Brain pericyte (primary cell): ENCODE measurements around the gene NOL11.
"Not testable (repeated sequence)": the region's sequence is repeated elsewhere in the genome, so short reads cannot be mapped to it uniquely, and the experiment has no call there.

Experiments used
- DNase-seq: peaks from one replicate; pipeline ENCODE4 v3.0.0-alpha.2; 2012; ENCODE audit warnings: low read depth, low spot score

The NOL11 gene

DNA sequence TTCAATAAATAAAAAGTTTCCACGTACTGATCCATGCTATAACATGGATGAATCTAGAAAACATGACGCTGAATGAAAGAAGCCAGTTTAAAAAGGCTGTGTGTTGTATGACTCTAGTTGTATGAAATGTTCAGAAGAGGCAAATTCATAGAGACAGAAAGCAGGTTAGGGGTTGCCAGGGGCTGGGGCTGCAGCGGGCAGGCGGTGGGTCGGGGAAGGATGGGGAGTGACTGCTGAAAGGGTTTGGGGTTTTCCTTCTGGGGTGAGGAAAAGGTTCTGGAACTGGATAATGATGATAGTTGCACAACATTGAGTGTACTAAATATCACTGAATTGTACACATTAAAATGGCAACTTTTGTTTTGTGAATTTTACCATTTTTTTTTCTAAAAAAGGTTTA, 36.3 kb downstream of the NOL11 start:
- DNase-seq: no peak

DNA sequence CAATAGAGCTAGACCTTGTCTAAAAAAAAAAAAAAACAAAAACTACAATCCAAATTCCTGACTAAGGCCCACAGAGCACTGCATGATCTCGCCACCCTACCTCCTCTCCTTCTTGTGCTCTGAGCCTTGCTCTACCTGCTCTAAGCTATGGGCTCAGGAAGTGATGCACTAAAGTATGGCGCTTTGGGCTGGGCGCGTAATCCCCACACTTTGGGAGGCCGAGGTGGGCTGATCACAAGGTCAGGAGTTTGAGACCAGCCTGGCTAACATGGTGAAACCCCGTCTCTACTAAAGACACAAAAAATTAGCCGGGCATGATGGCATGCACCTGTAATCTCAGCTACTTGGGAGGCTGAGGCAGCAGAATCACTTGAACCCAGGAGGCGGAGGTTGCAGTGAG, 37.0 kb downstream of the NOL11 start:
- not testable (repeated sequence) for DNase-seq

DNA sequence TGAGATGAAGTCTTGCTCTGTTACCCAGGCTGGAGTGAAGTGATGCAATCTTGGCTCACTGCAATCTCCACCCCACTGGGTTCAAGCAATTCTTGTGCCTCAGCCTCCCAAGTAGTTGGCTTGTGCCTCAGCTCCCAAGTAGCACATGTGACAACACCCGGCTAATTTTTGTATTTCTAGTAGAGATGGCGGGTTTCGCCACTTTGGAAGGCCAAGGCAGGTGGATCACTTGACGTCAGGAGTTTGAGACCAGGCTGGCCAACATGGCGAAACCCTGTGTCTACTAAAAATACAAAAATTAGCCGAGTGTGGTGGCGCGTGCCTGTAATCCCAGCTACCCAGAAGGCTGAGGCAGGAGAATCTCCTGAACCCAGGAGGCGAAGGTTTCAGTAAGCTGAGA, 39.0 kb downstream of the NOL11 start:
- not testable (repeated sequence) for DNase-seq

DNA sequence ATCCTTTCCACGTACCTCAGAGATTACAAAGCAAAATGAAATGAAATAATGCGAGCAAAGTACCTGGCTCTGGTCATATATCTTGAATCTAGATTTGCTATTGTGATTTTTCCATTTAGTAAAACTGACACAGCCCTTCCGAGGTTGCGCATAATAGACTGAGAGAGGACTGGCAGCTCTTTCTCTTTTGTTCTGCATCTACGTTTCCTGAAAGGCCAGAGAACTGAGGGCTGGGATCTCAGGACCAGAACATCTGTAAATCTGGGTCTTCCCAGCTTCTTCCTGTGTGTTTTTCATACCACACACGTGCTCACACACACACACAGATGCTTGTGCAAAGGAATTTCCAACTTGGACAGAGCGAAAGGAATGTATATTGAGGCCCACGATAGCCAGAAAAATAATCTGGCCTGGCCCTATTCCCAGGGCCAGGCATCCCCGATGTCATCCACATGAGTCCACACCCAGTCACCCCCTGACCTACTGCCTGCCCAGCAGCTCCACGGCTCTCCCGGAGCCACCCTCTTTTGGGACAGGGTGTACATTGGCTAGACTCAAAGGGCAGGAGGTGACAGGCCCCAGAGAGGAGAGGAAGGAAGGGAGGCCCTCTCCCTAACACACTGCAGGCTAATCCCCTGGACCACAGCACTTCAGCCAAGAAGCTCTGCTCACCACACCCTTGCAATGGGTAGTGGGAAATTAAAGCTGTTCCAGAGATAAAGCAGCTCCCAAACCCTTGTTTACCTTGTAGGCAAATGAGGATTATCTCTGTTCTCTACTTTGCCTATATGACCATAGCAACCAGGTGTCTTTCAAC, 41.8 kb downstream of the NOL11 start:
- no peak for DNase-seq

DNA sequence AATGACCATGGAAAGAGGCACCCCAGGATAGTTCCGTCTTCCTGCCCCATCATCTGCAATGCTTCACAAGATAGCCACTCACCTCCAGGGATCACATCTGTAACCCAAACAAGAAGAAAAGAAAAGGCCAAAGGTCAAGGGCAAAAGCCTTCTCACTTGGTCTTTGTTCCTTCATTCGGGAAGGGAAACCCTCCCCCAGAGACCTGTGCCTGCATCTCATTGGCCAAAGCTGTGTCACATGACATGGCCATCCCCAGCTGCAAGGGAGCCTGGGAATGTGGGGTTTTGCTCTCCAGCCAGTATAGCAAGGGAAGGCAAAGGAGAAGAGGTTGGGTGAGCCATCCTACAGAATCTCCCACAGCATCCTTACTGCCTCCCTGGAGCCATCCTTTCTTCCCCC, 47.9 kb downstream of the NOL11 start:
- no peak for DNase-seq

DNA sequence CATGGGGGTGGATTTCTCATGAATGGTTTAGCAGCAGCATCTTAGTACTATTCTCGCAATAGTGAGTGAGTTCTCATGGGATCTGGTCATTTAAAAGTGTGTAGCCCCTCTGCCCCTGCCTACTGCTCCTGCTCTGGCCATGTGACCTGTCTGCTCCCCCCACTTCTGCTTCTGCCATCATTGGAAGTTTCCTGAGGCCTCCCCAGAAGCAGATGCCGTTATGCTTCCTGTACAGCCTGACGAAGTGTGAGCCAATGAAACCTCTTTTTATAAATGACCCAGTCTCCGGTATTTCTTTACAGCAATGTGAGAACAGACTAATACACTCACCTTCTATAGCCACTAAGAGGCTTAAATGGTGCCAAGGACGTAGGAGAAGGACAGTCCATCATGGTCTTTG, 51.5 kb downstream of the NOL11 start:
- no peak for DNase-seq

DNA sequence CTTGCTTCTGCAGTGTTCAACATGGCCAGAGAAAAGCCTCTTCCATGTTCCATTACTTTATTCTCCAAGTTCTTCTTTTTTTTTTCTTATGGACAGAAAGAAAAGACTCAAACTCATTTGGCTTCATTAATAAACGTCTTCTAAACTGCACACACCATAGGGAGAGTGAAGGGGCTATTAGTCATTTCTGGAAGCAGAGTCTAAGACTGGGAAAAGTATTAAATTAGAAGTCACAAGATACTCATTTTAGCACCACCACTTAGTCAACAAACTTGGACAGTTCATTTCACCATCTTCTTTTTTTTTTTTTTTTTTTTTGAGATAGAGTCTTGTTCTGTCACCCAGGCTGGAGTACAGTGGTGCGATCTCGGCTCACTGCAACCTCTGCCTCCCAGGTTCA, 52.8 kb downstream of the NOL11 start:
- no peak for DNase-seq

DNA sequence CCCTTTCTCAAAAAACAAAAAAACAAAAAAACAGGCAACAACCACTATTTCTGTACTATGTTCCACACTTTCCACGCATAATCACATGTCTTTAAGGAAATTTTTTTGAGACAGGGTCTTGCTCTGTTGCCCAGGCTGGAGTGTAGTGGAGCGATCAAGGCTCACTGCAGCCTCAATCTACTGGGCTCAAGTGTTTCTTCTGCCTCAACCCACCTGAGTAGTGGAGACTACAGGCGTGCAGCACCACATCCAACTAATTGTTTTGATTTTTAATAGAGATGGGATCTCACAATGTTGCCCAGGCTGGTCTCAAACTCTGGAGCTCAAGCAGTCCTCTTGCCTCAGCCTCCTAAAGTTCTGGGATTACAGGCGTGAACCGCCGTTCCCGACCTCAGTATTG, 54.9 kb downstream of the NOL11 start:
- no peak for DNase-seq

DNA sequence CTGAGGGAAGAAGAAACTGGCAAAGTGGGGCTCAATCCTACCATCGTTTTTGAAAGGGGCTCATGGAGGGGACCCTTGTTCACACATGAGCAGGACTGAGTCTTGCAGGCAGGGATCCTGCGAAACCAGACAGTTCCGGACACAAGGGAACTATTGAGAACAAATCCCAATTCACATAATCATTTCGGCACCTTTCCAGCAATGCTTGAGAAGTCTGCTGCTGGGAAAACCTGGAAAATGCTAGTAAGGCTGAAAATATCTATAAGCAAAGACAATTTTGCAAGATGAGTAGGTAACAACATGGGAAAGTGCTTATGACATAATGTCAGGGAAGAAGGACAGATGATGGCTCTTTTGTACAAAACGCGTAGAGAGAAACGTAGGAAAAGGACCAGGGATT, 55.5 kb downstream of the NOL11 start:
- no peak for DNase-seq

DNA sequence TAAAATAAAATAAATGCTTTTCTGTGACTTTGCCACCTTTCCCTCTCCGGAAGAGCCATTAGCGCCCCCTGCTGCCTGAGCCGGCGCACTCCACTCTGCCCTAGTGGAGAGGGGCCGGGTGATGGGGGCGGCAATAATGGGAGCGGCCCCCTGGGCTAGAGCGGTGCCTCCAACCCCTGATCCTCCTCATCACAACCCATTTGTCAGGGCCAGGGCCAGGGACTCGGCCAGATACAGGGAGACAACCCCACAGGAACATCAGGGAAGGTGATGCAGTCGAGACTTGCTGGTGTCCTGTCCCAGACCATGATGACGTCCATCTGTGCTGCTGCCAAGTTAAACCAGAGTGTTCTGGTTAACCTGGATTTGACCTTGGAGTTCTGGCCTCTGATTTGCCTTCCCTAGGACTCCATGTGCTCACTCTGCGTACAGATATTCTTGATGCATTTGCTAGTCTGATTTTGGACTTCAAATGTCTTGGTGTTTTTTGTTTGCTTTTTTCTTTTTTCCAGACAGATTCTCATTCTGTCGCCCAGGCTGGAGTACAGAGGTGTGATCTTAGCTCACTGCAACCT, 61.4 kb downstream of the NOL11 start:
- peak; percentile 37 for DNase-seq

DNA sequence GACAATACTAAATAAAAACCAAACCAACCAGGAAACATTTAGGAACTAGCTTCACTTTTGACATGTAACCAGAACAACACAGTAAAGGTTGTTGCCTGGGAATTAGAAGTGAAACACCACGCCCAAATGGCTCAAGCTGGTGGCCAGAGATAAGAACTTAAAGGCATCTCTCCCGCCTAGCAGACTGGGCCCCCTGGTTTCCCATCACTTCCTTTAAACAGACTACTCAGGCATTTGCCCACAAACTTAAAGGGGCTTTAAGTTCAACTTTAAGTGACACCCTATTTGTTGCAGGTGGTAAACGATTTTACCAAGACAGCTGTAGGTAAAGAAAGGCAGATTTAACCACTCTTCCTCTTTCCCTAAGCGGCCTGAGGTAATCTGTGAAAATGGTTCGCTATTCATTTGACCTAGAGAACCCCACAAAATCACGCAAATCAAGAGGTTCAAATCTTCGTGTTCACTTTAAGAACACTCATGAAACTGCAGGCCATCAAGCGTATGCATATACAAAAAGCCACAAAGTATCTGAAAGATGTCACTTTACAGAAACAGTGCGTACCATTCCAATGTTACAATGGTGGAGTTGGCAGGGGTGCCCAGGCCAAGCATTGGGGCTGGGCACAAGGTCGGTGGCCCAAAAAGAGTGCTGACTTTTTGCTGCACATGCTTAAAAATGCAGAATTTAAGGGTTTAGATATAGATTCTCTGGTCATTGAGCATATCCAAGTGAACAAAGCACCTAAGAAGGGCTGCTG, 66.8 kb downstream of the NOL11 start:
- no peak for DNase-seq

DNA sequence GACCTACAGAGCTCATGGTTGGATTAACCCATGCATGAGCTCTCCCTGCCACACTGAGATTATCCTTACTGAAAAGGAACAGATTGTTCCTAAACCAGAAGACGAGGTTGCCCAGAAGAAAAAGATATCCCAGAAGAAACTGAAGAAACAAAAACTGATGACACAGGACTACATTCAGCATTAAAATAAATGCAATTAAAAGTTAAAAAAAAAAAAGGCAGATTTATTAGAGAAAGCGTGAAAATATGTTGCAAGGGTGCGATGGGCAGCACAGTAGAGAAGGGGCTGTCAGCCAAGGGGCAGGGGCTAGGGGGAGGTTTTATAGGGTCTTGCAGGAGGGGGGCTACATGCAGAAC, 67.4 kb downstream of the NOL11 start:
- DNase-seq: no peak

DNA sequence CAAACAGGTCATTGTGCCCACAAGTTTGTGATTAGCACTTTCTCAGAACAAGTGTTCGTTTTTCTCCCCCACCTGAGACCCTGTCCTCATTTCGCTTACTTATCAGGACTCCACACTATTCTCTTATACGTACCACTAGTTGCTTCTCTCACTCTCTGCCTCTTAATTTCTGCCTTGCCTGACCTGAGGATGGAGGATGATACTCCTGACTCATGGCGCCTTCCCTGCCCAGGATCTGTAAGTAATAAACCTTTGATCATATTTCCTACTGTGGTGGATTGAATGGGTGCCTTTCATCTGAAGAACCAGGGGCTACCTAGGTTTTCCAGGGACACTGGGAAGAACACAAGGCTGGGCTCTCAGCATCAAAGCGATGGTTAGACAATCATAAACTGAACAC, 67.8 kb downstream of the NOL11 start:
- DNase-seq: no peak
